GM12801 (cell line): Measurements from ENCODE around the gene TMED10.

ENCODE experiments used
- TF ChIP-seq, protein P1 (sequence below): IDR thresholded peaks from one replicate; pipeline ENCODE4 v1.5.1; 2011; ENCODE audit warnings: control low read depth; ENCODE audit not compliant: insufficient read length; ENCODE audit errors: extremely low read depth

The TMED10 gene

DNA sequence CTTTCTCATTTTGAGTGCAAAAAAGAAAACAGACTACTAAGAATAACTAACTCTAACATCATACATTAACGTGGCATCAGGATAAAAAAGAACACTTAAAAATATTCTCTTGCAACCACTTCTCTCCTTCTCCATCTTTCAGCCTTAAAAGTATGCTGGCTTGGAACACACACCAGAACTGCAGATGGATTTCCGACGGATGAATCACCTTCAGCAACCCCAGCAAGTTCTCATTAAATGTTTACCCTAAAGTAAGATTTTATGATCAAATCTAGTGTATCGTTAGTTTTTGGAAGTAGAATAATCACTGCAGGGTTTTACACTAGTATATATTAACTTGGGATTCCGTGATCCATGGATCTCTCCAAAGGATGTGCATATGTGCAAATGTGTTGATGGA lies 50.8 kb downstream of the TMED10 start:
- TF ChIP-seq, protein P1, sequence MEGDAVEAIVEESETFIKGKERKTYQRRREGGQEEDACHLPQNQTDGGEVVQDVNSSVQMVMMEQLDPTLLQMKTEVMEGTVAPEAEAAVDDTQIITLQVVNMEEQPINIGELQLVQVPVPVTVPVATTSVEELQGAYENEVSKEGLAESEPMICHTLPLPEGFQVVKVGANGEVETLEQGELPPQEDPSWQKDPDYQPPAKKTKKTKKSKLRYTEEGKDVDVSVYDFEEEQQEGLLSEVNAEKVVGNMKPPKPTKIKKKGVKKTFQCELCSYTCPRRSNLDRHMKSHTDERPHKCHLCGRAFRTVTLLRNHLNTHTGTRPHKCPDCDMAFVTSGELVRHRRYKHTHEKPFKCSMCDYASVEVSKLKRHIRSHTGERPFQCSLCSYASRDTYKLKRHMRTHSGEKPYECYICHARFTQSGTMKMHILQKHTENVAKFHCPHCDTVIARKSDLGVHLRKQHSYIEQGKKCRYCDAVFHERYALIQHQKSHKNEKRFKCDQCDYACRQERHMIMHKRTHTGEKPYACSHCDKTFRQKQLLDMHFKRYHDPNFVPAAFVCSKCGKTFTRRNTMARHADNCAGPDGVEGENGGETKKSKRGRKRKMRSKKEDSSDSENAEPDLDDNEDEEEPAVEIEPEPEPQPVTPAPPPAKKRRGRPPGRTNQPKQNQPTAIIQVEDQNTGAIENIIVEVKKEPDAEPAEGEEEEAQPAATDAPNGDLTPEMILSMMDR, result no peak

DNA sequence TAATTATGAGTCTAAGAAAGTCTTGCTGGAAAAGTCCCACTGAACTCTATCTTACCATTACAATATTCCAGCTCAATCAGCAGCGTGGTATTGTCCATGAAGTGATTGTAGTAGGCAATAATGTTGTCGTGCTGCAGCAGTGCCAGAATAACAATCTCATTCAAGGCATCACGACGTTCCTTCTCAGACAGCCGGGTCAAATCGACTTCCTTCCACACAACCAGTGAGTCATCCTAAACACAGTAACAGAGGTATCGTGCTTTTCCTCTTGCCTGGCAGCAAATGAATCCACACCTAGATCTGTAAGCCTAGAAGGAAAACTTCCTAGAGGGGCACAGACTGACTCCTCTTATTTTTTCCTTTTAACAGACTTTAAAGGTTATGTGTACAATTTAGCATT lies 52.4 kb downstream of the TMED10 start:
- TF ChIP-seq, protein P1, result no peak

DNA sequence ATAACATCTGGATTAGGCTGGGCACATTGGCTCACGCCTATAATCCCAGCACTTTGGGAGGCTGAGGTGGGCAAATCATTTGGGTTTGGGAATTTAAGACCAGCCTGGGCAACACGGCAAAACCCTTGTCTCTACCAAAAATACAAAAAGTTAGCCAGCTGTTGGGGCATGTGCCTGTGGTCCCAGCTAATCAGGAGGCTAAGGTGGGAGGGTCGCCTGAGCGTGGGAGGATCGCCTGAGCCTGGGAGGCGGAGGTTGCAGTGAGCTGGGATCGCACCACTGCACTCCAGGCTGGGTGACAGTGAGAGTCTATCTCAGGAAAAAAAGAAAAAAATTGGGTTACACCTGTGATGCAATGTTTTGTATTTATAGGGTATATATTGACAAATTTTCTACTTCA lies 54.9 kb downstream of the TMED10 start:
- TF ChIP-seq, protein P1, result no peak

- TF ChIP-seq, protein P1, result no peak
Observed at GRCh38 chr14:75120541-75121291, 55.7 kb downstream of the TMED10 start.

- TF ChIP-seq, protein P1, result no peak
Observed at GRCh38 chr14:75119056-75119455, 57.4 kb downstream of the TMED10 start.

GRCh38 chr14:75113932-75114539 lies 62.4 kb downstream of the TMED10 start:
- TF ChIP-seq, protein P1, result no peak

DNA sequence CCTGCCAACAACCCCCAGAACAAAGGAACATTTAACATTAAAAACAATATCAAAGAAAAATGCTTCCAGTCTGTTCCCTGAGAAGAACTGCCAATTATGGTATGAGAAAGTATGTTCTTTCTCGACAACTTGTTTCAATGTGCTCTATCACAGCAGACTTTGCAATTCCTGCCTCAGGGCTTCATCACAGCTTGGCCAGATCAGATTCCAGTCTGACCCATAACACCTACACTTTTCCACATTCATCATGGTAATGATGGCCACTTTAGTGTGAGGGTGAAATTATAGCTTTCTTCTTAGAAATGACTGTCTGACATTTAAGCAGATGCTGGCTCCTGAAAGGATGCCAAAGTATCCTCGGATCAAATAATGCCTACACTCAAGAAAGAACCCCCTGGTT lies 66.5 kb downstream of the TMED10 start:
- TF ChIP-seq, protein P1, result no peak
